NCI-H146 (cell line): ENCODE data around the gene TMEM130.

Source experiments
- DNase-seq: peaks from one replicate; lab custom pipeline; 2025; lab: John Stamatoyannopoulos, UW

TMEM130 gene

DNA sequence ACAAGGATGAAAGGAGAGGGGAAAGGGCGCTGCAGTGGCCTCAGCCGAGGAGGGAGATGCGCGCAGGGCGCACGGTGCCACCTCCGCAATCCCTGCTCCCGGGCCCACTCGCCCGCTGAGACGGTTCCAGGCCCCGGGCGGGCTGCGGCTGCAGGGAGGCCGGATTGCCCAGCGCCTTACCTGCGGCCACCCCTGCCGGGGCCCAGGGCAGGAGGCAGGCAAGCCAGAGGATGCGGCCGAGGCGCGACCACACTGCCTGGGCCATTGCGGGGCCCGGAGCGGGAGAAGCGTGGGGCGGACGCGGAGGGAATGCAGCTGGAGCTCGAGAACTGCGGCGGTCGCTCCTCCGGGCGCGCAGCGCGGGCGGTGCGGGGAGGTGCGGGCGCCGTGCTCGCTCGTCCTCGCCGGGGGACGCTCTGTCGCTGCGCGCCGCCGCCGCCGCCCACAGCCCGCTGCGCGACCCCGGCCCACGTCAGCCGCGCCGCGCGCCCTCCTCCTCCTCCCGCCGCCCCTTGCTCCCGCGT, at the start of gene TMEM130:
TMEM130 (minus strand) TSS at position 418 of the 524 bp plus-strand sequence; CDS start at position 265, 153 bp downstream.
- peak; percentile 24 for DNase-seq

GRCh38 chr7:98917331-98917730, 47.5 kb upstream of the TMEM130 start:
- DNase-seq, result no peak

DNA sequence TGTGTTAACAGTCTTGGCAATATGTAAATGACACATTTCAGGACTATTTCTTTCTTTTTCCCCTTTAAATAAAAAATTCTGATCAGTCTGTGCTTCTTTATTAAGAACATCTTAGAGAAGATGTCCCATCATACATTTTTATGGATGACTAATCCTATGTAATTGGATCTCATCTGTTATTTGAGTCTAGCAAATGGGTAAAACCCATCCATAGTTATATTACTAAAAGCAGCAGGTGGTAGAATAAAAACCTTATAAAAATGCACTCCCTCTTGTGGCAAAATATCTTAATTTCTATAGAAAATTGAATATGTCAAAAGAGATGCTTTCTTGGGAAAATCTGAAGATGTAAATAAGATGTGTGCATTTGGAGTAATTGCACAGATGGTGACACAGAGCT, 43.8 kb upstream of the TMEM130 start:
- DNase-seq, result no peak

DNA sequence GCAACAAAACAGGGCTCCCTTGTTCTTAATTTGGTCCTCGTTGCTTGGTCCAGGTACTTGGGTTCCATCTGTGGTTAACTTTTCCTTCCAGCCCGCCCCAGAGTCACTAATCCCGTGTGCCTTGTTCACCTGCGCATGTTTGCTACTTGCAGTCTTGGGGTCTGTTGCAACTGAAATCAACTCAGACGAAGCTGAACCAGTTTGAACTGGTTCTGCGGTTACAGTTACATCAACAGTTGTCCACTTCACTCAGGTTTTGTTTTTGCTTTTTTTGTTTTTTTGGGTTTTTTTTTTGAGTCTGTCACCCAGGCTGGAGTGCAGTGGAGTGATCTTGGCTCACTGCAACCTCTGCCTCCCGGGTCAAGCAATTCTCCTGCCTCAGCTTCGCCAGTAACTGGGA, 43.2 kb upstream of the TMEM130 start:
- DNase-seq, result no peak

GRCh38 chr7:98911916-98912315, 42.1 kb upstream of the TMEM130 start:
- DNase-seq, result no peak

DNA sequence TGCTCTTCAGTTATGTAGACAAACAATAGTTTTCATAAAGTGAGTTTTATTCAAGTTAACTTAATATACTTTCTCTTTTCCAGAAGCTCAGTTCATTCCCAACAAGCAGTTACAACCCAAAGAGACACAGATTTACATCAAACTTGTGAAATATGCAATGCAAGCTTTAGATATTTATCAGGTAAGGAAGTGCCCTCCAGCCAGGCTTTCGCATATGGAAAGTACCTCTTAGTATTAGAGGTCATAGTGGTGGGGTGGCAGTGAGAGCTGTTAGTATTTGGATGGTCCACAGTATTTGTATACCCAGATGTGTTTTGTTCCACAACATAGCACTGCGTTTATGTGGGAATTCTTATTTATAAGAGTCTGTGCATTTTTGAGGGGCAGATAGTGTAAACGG, 40.6 kb upstream of the TMEM130 start:
- DNase-seq, result no peak

DNA sequence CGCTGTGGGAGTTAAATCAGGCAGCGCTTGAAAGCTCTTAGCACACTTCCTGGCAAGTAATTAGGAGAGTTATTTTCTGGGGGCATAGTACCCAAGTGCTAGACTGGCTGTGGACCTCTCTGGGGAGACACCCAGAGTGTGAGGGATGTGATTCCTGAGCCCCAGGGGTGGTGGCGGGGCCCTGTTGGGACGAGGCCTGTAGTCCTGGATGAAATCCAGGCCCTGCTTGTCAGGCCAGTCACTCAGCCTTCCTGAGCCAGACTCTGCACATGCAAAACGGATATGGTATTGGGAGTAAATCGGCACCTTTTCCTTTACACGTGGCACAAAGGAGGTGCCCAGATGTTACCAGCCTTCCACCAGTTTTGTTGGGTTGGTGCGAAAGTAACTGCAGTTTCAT, 39.7 kb upstream of the TMEM130 start:
- DNase-seq, result no peak

DNA sequence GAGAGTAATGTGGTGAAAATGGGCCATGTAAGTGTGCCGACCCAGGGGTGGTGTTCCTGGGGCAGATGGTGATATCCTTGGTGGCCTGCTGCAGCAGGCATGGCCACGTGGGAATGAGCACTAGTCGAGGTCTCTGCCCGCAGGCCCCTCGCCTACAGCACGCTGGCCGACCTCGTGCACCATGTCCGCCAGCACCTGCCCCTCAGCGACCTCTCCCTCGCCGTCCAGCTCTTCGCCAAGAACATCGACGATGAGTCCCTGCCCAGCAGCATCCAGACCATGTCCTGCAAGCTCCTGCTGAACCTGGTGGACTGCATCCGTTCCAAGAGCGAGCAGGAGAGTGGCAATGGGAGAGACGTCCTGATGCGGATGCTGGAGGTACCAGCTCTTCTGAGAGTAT, 38.8 kb upstream of the TMEM130 start:
- no peak for DNase-seq

GRCh38 chr7:98907570-98907969, 37.8 kb upstream of the TMEM130 start:
- DNase-seq, result no peak

GRCh38 chr7:98903246-98903645, 33.4 kb upstream of the TMEM130 start:
- DNase-seq, result no peak

DNA sequence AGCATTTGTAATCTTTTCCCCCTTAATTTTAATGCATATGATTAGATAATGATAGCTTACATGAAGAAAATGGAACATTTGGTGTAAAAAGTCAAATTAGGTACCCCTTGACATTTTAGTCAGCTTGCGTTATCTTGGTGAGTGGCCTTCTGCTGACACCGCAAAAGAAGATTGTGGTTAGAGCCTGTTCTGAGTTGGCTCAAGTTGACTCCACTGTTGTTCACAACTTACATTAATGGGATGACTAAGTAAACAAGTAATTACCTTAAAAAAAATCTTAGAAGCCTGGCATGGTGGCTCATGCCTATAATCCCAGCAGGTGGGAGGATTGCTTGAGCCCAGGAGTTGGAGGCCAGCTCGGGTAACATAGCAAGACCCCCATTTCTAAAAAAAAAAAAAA, 32.7 kb upstream of the TMEM130 start:
- no peak for DNase-seq

DNA sequence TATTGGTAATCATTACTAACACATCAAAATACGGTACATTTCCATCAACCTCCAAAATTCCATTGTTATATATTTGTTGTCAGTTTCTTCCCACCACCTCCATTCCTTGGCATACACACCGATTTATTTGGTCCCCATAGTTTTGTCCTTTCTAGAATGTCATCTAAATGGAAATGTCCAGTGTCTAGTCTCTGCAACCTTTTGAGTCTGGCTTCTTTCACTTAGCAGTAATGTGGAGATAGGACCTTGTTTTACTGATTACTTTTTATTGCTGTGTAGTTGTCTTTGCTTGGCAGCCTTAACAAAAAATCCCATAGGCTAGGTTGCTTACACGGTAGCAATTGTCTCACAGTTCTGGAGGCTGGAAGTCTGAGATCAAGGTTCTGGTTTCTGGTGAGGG, 31.0 kb upstream of the TMEM130 start:
- DNase-seq, result no peak

DNA sequence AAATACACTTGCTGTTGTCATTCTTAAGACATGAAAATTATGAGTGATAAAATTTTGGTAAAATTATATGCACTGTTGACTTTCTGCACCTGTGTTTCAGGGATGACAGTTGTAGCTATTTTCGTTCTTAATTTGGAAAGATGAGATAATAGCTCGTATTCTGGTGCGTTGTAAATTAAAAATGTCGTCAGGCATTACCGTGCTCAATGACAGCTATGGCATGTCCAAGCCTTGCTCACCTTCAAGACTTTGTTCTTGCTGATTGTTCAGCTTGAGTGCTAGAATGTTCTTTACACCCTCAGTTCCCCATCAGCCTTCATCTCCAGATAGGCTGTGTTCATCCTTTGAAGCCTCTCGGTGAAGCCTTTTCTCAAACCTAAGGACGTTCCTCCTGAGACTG, 30.0 kb upstream of the TMEM130 start:
- DNase-seq, result no peak

DNA sequence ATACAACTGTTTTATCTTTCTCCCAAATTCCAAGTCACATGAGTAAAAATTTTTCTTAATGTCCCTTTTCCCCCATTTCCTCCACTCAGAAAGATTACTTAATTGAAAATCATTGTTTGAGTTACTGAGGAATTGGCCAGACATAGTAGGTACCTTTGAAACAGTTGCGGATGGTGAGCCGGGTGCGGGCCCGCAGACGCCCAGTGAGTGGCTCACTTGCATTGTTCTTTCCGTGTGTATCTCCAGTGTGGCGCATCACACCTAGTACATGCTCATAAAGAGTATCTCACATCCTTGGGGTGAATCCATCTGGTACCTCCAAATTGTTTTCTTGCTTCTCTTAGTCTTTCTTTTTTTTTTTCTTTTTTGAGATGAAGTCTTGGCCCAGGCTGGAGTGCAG, 22.8 kb upstream of the TMEM130 start:
- no peak for DNase-seq

GRCh38 chr7:98887038-98887437, 17.2 kb upstream of the TMEM130 start:
- no peak for DNase-seq

DNA sequence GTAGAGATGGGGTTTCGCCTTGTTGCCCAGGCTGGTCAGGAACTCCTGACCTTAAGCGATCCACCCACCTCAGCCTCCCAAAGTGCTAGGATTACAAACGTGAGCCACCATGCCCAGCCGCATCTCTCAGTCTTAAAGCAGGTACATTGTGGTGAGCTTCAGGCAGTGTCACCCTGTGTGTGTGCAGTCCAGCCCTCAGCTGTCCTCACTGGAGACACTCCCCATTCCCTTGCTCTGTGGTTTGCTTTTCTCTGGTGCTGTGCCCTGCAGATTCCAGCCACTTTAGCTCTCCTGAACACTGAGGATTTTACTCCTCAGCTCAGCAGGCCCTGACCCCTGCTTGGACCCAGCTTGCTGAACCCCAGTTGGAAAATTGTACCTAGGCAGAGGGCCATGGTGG, 14.6 kb upstream of the TMEM130 start:
- no peak for DNase-seq

DNA sequence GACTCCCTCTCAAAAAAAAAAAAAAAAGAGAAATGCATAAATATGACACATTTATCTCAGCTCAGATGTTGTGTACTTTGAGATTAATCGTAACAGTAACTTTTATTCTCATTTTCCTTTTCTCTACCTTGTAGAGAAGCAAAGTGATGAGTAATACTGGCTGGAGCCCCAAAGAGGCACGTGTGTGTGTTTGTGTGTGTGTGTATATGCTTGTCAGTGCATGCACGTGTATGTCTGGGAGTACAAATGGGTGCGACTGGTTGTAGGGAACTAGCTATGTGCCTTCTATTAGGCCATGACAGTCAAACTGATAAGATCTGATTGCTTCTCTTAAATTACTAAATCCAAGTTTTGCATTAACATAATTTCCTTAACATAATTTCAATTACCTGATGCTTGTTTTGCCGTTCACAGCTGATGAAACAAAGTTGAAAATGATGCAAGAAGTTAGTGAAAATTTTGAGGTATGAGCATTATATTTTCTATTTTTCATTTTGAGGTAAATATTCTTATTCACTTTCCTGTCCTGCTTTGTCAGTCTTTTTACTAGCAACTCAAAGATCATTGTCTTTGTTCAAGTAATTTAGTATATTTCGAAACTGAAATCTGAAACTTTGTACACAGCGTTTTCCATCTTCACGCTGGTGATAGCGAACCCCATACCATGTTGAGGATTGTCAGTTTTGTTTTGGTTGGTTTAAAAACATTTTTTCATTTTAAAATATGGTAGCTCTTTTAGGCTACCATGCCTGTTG, 11.9 kb upstream of the TMEM130 start:
- DNase-seq, result no peak

DNA sequence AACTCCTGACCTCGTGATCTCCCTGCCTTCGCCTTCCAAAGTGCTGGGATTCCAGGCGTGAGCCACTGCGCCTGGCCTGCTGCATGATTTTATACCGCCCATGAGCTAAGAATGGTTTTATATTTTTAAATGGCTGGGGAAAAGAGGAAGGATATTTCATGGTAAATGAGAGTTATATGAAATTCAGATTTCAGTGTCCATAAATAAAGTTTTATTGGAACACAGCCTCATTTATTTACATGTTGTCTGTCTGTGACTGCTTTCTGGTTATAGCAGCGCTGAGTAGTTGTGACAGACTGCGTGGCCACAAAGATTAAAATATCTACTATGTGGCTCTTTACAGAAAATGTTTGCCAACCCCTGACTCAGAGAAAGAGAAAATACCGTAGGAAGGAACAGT, 10.7 kb upstream of the TMEM130 start:
- DNase-seq, result no peak

GRCh38 chr7:98879979-98880315, 10.1 kb upstream of the TMEM130 start:
- no peak for DNase-seq

DNA sequence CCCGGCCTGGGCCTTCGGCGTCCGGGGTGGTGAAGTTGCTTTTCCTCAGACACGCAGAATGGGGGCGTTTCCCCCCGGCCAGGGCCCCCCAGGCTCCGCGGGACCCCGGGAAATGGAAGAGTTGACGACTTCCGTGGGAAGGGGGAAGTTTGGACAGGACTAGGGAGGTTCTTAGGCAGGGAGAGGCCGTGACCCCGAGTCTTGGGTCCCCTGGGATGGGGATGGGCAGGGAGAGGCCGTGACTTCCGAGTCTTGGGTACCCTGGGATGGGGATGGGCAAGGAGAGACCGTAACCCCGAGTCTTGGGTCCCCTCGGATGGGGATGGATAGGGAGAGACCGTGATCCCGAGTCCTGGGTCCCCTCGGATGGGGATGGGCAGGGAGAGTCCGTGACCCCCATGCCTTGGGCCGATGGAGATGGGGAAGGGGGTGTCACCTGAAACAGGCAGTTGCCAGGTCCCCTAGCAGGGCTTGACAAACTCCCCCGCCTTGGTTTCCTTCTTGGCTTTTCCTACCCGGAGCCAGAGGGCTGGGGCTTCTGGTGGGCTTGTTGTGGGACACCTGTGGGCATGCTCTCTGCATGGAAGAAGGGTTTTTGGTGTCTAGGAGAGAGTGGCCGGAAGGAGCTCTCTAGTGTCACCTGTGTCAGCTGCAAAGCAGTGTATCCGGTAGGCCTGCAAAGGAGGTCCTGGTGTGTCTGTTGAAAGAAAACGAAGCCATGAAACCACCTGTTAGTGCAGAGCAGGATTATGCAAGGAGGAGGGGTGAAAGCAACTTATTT, 9.6 kb upstream of the TMEM130 start:
- DNase-seq, result peak; percentile 58

- peak; percentile 70 for DNase-seq
Observed at GRCh38 chr7:98878365-98879197, 8.8 kb upstream of the TMEM130 start, which contains the start of gene TRRAP. TSS of gene TRRAP (plus strand) at chr7:98878532. CDS start at chr7:98881151, 2,619 bp downstream.

- no peak for DNase-seq
Observed at GRCh38 chr7:98877692-98878364, 8.0 kb upstream of the TMEM130 start.
